GM11168 (cell line): ENCODE measurements around the gene GADD45G.

Experiments used
- in situ Hi-C: fragments of 300-500 bp; cut with MboI; formaldehyde crosslinking; loops from one replicate; pipeline ENCODE4 v1.12.0; 2022; ENCODE audit warnings: low sequenced_read_pairs; ENCODE audit not compliant: unreplicated experiment

The GADD45G gene, protein sequence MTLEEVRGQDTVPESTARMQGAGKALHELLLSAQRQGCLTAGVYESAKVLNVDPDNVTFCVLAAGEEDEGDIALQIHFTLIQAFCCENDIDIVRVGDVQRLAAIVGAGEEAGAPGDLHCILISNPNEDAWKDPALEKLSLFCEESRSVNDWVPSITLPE

GRCh38 chr9:89604729-89605464 is at the start of gene GADD45G:
Gene GADD45G (plus strand): TSS chr9:89605012. CDS start chr9:89605122, 110 bp downstream.
- in situ Hi-C loops, result loop anchor here (5.0 kb wide), 1 partner anchor 497 kb away; no protein-coding TSS in a partner anchor

DNA sequence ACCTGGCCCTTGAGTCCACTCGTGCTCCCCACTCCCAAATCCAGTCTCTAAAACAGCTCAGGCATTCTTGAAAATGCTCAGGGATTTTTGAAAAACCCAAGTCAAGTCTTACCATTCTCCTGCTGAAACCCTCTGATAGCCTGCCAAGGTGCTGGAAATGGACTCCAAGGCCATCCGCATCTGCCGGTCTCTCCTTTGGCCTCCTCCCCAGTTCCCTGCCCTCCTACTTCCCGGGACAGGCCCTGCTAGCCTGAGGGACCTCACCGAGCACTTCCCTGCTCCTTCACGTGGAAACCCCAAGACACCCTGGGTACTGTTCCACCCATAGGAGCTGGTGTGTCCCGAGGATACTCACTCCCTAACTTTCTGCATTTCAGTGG is 49.8 kb upstream of the GADD45G start:
- in situ Hi-C loops, result no loop called here

- in situ Hi-C loops, result no loop called here
Observed at GRCh38 chr9:89555451-89556375, 49.1 kb upstream of the GADD45G start.

GRCh38 chr9:89558196-89558899 is 46.5 kb upstream of the GADD45G start:
- in situ Hi-C loops, result no loop called here

DNA sequence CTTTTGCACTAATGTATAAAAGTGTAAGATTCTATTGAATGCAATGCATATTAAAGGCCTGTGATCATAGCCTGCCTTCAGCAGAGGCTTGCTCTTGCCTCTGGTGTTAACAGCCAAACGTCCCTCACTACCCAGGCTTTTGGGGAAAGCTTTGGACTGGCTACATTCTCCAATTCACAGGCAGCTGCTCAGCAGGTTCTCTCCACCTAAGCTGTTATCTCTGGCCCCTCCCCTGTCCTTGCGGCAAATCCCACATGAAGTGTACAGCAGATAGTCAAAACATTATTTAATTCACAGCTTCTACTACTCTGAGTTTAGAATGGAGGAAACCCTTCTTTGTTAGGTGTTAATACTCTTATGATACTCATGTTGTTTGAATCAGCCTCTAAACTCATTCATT is 45.9 kb upstream of the GADD45G start:
- in situ Hi-C loops, result no loop called here

DNA sequence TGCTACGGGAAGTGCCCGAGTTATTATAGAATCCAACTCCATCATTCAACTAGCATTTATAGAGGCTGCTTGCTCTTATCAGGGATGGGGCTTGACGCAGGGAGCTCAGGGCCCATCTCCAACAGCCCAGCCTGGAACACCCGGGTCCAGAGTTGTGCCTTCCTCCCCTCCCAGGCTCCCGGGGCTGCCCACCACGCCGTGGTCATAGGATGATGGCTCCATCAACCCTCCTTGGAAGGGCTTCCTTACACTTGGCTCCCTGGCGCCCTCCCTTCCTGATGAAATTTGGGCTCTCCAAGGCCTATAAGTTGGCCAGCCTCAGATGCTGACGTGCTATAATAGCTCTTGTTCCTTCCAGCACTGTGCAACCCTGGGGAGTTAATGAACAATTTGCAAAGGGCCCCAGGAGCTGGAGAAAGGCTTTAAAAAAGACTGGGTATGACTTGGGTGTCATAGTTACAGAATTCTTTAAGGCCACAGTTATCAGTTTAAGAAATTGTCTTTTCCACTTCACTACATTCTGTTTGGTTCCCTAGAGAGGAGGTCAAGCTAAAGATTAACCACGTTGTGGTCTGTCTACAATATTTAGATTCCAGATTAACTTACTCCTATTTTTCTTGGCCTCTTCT is 42.5 kb upstream of the GADD45G start:
- in situ Hi-C loops, result no loop called here

DNA sequence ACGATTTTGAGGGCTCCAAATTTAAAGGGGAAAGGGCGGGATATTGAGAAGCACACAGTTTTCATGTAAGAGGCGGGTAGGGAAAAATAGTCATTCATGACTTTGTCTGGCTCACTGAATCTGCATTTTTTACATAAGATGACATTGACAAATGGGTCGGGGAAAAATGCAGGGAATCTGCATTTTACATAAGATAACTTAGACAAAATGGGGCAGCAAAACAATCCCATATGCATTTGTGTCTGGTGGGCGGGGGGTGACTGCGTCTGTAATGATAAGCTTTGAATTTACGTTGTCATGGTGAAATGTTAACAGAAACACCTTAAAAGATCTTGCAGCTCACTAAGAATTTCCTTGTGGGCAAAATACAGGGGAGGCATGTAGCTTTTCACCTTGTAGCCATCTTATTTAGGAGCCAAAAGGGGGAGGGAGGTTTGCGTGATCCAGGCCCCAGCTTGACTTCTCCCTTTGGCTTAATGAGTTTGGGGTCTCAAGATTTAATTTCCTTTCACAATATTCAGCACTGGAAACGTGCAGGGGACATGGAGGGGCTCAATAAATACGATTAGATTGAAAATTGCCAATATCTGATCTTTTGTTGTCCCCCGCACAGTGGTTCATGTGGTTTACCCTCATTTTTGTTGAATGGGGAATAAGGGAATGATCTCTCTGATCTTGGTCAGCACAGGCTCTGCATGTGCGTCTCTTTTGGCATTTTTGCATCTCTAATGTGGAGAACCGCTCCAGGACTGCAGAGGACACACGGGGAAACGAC is 41.1 kb upstream of the GADD45G start:
- in situ Hi-C loops, result no loop called here

DNA sequence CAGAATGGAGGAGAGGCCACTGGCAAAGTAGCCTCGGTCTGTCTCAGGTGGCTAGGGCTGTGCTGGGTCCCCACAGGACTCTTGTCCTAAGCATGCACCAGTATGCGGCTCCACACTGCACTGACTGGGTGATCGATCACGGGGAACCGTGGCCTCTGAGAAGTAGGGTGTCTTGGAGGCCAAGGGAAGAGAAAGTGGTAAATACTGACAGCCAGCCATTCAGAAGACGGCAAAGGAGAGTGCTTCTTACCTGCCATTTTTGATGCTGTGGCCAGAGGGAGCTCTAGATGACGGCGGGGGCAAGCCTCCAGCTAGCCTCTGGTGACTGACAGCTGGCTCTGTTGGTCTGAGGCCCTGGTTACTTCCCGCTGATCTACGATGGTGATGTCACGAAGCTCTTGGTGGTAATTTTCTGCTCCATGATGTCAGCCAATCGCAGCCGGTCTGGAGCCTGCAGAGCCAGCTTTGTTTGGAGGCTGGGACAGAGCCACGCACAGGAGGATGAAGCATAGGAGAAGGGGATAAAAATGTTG is 40.4 kb upstream of the GADD45G start:
- in situ Hi-C loops, result no loop called here

- in situ Hi-C loops, result no loop called here
Observed at GRCh38 chr9:89567649-89568048, 37.2 kb upstream of the GADD45G start.

GRCh38 chr9:89574309-89574708 is 30.5 kb upstream of the GADD45G start:
- in situ Hi-C loops, result no loop called here

GRCh38 chr9:89576404-89576839 is 28.4 kb upstream of the GADD45G start:
- in situ Hi-C loops, result loop anchor here (25.0 kb wide), 1 partner anchor 1286 kb away; no protein-coding TSS in a partner anchor

DNA sequence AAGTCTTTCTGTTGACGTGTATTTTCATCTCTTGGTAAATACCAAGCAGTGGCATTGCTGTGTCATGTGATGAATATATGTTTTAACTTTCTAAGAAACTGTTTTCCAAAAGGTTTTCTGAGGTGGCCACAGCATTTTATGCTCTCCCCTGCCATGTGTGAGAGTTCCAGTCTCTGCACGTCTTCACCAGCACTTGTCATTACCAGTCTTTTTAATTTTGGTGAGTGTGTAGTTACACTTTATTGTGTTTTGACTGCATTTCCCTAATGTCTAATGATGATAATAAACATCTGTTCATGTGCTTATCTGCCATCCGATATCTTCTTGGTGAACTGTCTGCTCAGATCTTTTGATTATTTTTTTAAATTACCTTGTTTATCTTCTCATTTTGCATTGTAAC is 27.4 kb upstream of the GADD45G start:
- in situ Hi-C loops, result loop anchor here (25.0 kb wide), 1 partner anchor 1285 kb away; no protein-coding TSS in a partner anchor

GRCh38 chr9:89579741-89580385 is 24.9 kb upstream of the GADD45G start:
- in situ Hi-C loops, result loop anchor here (25.0 kb wide), 1 partner anchor 1282 kb away; no protein-coding TSS in a partner anchor

DNA sequence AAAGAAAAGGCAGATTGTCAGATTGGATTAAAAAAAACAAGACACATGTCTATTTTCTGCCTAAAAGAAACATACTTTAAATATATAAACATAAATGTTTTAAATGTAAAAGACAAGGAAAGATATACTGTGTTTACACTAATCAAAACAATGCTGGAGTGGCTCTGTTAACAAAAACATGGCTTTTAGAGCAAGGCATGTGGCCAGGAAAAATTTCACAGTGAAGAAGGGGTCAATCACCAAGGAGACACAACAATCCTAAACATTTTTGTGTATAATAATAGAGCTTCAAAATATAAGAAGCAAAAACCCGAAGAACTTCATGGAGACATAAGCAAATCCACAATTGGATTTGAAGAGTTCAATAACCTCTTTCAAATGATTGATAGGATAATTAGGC is 18.5 kb upstream of the GADD45G start:
- in situ Hi-C loops, result loop anchor here (25.0 kb wide), 1 partner anchor 1276 kb away; no protein-coding TSS in a partner anchor

DNA sequence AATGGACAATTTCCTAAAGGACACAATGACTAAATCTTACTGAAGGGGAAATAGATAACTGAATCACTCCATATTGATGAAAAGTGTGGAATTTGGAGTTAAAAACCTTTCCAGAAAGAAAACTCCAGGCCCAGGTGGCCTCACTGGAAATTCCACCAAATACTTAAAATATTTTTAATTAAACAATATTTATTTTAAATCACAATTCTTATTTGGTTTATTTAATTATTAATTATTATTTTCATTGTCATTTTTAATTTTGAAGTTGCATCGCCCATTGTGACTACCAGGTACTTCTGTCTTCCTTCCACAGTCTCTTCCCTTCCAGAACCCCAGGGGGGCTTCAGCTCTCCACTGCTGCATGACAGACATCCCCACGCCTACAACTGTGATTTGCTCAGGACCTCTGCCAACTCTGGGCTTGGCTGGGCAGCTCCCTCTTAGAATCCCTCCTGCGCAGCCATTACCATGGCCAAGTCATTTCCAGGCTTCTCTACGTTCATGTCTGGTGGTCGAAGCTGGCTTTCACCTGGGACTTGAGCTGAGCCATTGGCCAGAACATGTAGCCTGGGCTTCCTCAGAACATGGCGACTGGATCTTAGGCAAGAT is 16.4 kb upstream of the GADD45G start:
- in situ Hi-C loops, result loop anchor here (25.0 kb wide), 1 partner anchor 1274 kb away; no protein-coding TSS in a partner anchor

DNA sequence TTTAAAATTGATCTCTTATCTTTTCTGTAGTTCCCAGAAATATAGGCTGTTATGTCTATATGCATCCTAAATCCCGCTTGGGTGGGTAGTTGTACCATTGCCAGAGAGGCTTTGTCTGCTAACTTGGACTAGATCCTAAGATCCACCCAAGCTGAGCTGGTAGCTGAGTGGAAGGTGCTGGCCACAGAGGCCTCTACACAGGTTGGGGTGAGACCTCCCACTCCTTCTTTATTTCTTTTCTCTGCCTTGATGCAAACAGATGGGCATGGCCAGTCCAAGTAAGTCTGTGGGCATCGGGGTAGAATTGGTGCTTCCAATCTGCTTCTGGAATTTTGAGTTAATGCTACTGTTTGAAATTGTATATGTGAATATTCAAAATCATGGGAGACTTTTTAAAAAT is 14.4 kb upstream of the GADD45G start:
- in situ Hi-C loops, result loop anchor here (25.0 kb wide), 1 partner anchor 1272 kb away; no protein-coding TSS in a partner anchor
